CD14-positive monocyte (primary cell): Measurements from ENCODE around the gene PSMF1. TPM values are rescaled to one million over a fixed set of nuclear protein-coding genes. Genes with fewer than 3 reads are reported as not detected.
A peak's percentile ranks its signal among the peaks of the same experiment; 100 is the strongest.

Experiments
- DNase-seq, 3 donors: peaks; one replicate each; pipeline ENCODE4 v3.0.0-alpha.2; 2011 to 2022
- H2AFZ ChIP-seq: 2 replicates; pipeline ENCODE4 v1.6.0; 2012; ENCODE audit warnings: mild to moderate bottlenecking, low read depth, low read length, inconsistent platforms; ENCODE audit not compliant: insufficient read depth, poor library complexity, severe bottlenecking
- H3K27ac ChIP-seq, 2 donors: 1 replicate in 1 of 2; 2 replicates in 1 of 2; pipeline ENCODE4 v1.5.1; 2012 to 2013; ENCODE audit warnings: low read length in 2 of 2, control low read depth in 1 of 2, inconsistent platforms in 1 of 2, low read depth in 1 of 2, mild to moderate bottlenecking in 1 of 2
- H3K27me3 ChIP-seq, 2 donors: one replicate each; pipeline versions ENCODE4 v1.6.0 to v1.6.1; 2011 to 2013; ENCODE audit warnings: low read length in 2 of 2; ENCODE audit not compliant: control insufficient read depth in 2 of 2, insufficient read depth in 2 of 2
- H3K36me3 ChIP-seq, 2 donors: replicated peaks in 1 of 2; 1 replicate in 1 of 2; 2 replicates in 1 of 2; pipeline versions ENCODE4 v1.5.1 to v1.6.1; 2012 to 2013; ENCODE audit warnings: low read length in 2 of 2, control low read depth in 1 of 2, inconsistent platforms in 1 of 2, mild to moderate bottlenecking in 1 of 2; ENCODE audit not compliant: insufficient read depth in 2 of 2, control insufficient read depth in 1 of 2
- H3K4me1 ChIP-seq, 2 donors: 1 replicate in 1 of 2; 2 replicates in 1 of 2; pipeline versions ENCODE4 v1.5.1 to v1.6.1; 2012 to 2013; ENCODE audit warnings: low read length in 2 of 2, control low read depth in 1 of 2, inconsistent platforms in 1 of 2, mild to moderate bottlenecking in 1 of 2, moderate library complexity in 1 of 2; ENCODE audit not compliant: insufficient read depth in 2 of 2, control insufficient read depth in 1 of 2
- H3K4me2 ChIP-seq: replicated peaks from 2 replicates; pipeline ENCODE3; 2012; ENCODE audit warnings: low read length, moderate library complexity, mild to moderate bottlenecking; ENCODE audit not compliant: poor library complexity, severe bottlenecking; ENCODE audit errors: extremely low read depth
- H3K4me3 ChIP-seq, 3 experiments: fragments of 200-600 bp in 1 of 3; sonication (generic) in 1 of 3; replicated peaks in 1 of 3; 1 replicate in 2 of 3; 2 replicates in 1 of 3; pipeline ENCODE4 v1.5.1; 2011 to 2013; ENCODE audit warnings: low read length in 3 of 3, mild to moderate bottlenecking in 3 of 3, control low read depth in 2 of 3, low read depth in 2 of 3, inconsistent platforms in 1 of 3, moderate library complexity in 1 of 3
- H3K79me2 ChIP-seq: 2 replicates; pipeline ENCODE4 v1.6.0; 2012; ENCODE audit warnings: mild to moderate bottlenecking, control low read depth, inconsistent platforms, low read length, moderate library complexity; ENCODE audit not compliant: insufficient read depth
- H3K9ac ChIP-seq: 2 replicates; pipeline ENCODE4 v1.6.0; 2017; ENCODE audit warnings: low read length, mild to moderate bottlenecking; ENCODE audit not compliant: insufficient read depth, poor library complexity, severe bottlenecking
- H3K9me3 ChIP-seq, 2 donors: replicated peaks in 1 of 2; 1 replicate in 1 of 2; 2 replicates in 1 of 2; pipeline versions ENCODE4 v1.5.1 to v1.6.1; 2012 to 2013; ENCODE audit warnings: low read length in 2 of 2, control low read depth in 1 of 2; ENCODE audit not compliant: control insufficient read depth in 1 of 2, insufficient read depth in 1 of 2
- H4K20me1 ChIP-seq: 2 replicates; pipeline ENCODE4 v1.6.0; 2012; ENCODE audit warnings: mild to moderate bottlenecking, low read length, control low read depth, moderate library complexity; ENCODE audit not compliant: insufficient read depth
- H3K27ac Mint-ChIP-seq, 7 donors: one replicate each; pipeline ENCODE4 v1.8.0; 2020; ENCODE audit warnings: mild to moderate bottlenecking in 7 of 7, mixed read lengths in 7 of 7, moderate library complexity in 6 of 7, inconsistent platforms in 2 of 7
- H3K27me3 Mint-ChIP-seq, 3 donors: one replicate each; pipeline ENCODE4 v1.8.0; 2021 to 2022; ENCODE audit warnings: low read depth in 3 of 3, mild to moderate bottlenecking in 3 of 3, mixed read lengths in 3 of 3, moderate library complexity in 3 of 3, inconsistent platforms in 1 of 3
- H3K36me3 Mint-ChIP-seq, 2 donors: one replicate each; pipeline ENCODE4 v1.8.0; 2020; ENCODE audit warnings: mixed read lengths in 2 of 2, inconsistent platforms in 1 of 2, mild to moderate bottlenecking in 1 of 2
- H3K4me1 Mint-ChIP-seq: one replicate; pipeline ENCODE4 v1.8.0; 2020; ENCODE audit warnings: mild to moderate bottlenecking, mixed read lengths
- H3K4me3 Mint-ChIP-seq, 2 donors: one replicate each; pipeline ENCODE4 v1.8.0; 2020; ENCODE audit warnings: mild to moderate bottlenecking in 2 of 2, mixed read lengths in 2 of 2, moderate library complexity in 1 of 2
- H3K9me3 Mint-ChIP-seq, 7 donors: one replicate each; pipeline ENCODE4 v1.8.0; 2020 to 2022; ENCODE audit warnings: mixed read lengths in 7 of 7, mild to moderate bottlenecking in 6 of 7, moderate library complexity in 6 of 7, inconsistent platforms in 2 of 7
- CTCF ChIP-seq: fragments of 200-600 bp; IDR thresholded peaks from one replicate; pipeline ENCODE4 v1.8.0; 2022; ENCODE audit warnings: antibody characterized with exemption, mild to moderate bottlenecking
- WGBS: methylation state at CpG from one replicate; pipeline ENCODE4 v1.1.5; 2013; ENCODE audit warnings: missing lambda C conversion rate; ENCODE audit not compliant: insufficient coverage; 5-methylcytosine and 5-hydroxymethylcytosine counted together
- intact Hi-C, 2 donors: fragments of 100-400 bp; cut with micrococcal nuclease; formaldehyde crosslinking; loops; one replicate each; pipeline versions ENCODE4 v1.15.0 to v1.15.1; 2023
- polyA plus RNA-seq, 3 donors: library from polyadenylated mRNA; depleted of rRNA in 1 of 3; unstranded in 2 of 3; stranded (reverse) in 1 of 3; fragments of 300-500 nt in 2 of 3; fragments of >200 nt in 1 of 3; fragmentation: Illumina TruSeq in 2 of 3; gene quantifications; 1 replicate in 2 of 3; 2 replicates in 1 of 3; pipeline ENCODE4 v1.2.3, GENCODE V29; 2012 to 2021

Gene PSMF1
- polyA plus RNA-seq, 3 donors = 103 to 349 (median 138) TPM

DNA sequence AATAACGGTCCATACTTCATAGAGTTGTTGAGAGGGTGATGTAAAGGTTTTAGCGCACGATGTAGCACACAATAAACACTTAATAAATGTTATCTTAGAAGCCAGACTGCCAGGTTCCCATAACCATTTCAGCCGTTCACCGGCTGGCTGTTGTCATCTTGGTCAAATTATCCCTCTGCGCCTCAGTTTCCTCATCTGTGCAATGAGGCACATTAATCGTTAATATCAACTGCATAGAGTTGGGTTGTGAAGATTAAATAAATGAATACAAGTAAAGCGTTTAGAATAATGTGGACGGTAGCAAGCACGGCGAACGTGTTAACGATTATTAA, 432 bp upstream of the PSMF1 start:
- Mint-ChIP-seq H3K27ac (peak overlapping the region; percentile 71 to 96 (median 91)), H3K4me1 (peaks cover 50% of the 10 kb centered on the region), H3K4me3 (peak overlapping the region; percentile 91 to 93), H3K27me3 (peaks cover 2 to 4% (median 2%) of the 10 kb centered on the region in 3 donors), H3K9me3 (no peaks in the 10 kb centered on the region), H3K36me3 (peaks cover 19 to 22% of the 10 kb centered on the region in 2 donors)
- H3K27ac ChIP-seq = peak overlapping the region in 1 of 2 donors; percentile 85
- DNase-seq = no peak
- peaks cover 14% of the 10 kb centered on the region for H4K20me1 ChIP-seq
- peaks cover 45 to 49% of the 10 kb centered on the region in 2 donors for H3K4me1 ChIP-seq
- 8% methylated on average over 2 of the region's 13 CpGs for WGBS
- no peak for TF ChIP-seq CTCF
- peak overlapping the region; percentile 89 for H3K9ac ChIP-seq
- intact Hi-C loops = loop anchor here in 1 of 2 donors (5.0 to 10.0 kb wide), 2 partner anchors 349 to 573 kb away; partner anchors contain the start of genes CSNK2A1 and NSFL1C
- peak overlapping the region; percentile 88 for H3K4me2 ChIP-seq
- peak overlapping the region; percentile 59 to 94 (median 82) for H3K4me3 ChIP-seq
- H3K79me2 ChIP-seq = peaks cover 46% of the 10 kb centered on the region
- peaks cover 0 to 8% of the 10 kb centered on the region in 2 donors for H3K36me3 ChIP-seq
- no peaks in the 10 kb centered on the region for H3K27me3 ChIP-seq
- H3K9me3 ChIP-seq = no peaks in the 10 kb centered on the region
- H2AFZ ChIP-seq = peak overlapping the region; percentile 96

- H3K4me2 ChIP-seq = peak overlapping the region; percentile 88
- Mint-ChIP-seq H3K27me3 (peaks cover 2 to 4% (median 2%) of the 10 kb centered on the region in 3 donors), H3K36me3 (peaks cover 29 to 32% of the 10 kb centered on the region in 2 donors), H3K4me3 (peak overlapping the region; percentile 91 to 93), H3K9me3 (no peaks in the 10 kb centered on the region), H3K27ac (peak overlapping the region; percentile 71 to 96 (median 92)), H3K4me1 (peaks cover 55% of the 10 kb centered on the region)
- no peaks in the 10 kb centered on the region for H3K27me3 ChIP-seq
- H3K79me2 ChIP-seq = peaks cover 58% of the 10 kb centered on the region
- TF ChIP-seq CTCF = no peak
- peaks cover 25% of the 10 kb centered on the region for H4K20me1 ChIP-seq
- H3K4me1 ChIP-seq = peaks cover 45 to 51% of the 10 kb centered on the region in 2 donors
- intact Hi-C loops = loop anchor here in 1 of 2 donors (5.0 to 10.0 kb wide), 2 partner anchors 348 to 574 kb away; partner anchors contain the start of genes CSNK2A1 and NSFL1C
- H3K9ac ChIP-seq = peak overlapping the region; percentile 89
- H3K9me3 ChIP-seq = no peaks in the 10 kb centered on the region
- H2AFZ ChIP-seq = peak overlapping the region; percentile 96
- DNase-seq = no peak
- peaks cover 6 to 9% of the 10 kb centered on the region in 2 donors for H3K36me3 ChIP-seq
- peak overlapping the region; percentile 59 to 94 (median 82) for H3K4me3 ChIP-seq
- 5% methylated on average over 4 of the region's 8 CpGs for WGBS
- peak overlapping the region; percentile 7 to 85 for H3K27ac ChIP-seq
Observed at GRCh38 chr20:1119128-1119505, 715 bp downstream of the PSMF1 start.
